PC-9 (cell line): ENCODE results near the gene XRCC3. TPM values are rescaled to one million over a fixed set of nuclear protein-coding genes. Genes with fewer than 3 reads are reported as not detected.

Source experiments
- BruUV-seq: library from RNA; stranded (reverse); fragments of 400-500 nt; replicated peaks from 2 replicates; lab custom pipeline; 2021; lab: Mats Ljungman, UMichigan
- CTCF ChIA-PET: fragments of 300-600 bp; sonication (Branson Sonifier 250); formaldehyde crosslinking; loops from one replicate; lab custom pipeline; 2022; ENCODE audit warnings: antibody characterized with exemption; lab: Charles Lee
- POLR2A ChIA-PET: fragments of 300-600 bp; sonication (Branson Sonifier 250); formaldehyde crosslinking; loops from one replicate; lab custom pipeline; 2022; ENCODE audit warnings: antibody characterized with exemption; ENCODE audit not compliant: unreplicated experiment; lab: Charles Lee
- DNase-seq, 2 experiments: peaks; one replicate each; pipeline versions ENCODE4 v3.0.0 to v3.0.0-alpha.2; 2015 to 2022; ENCODE audit warnings: mixed read lengths in 1 of 2
- H2AFZ ChIP-seq: fragments of 200-600 bp; sonication (generic); 2 replicates; pipeline ENCODE4 v1.8.1; 2017; ENCODE audit warnings: antibody characterized with exemption
- H3F3A ChIP-seq: fragments of 200-600 bp; sonication (generic); 2 replicates; pipeline ENCODE4 v1.8.1; 2017; ENCODE audit warnings: antibody characterized with exemption, mild to moderate bottlenecking, low read depth; ENCODE audit not compliant: insufficient read depth
- H3K27ac ChIP-seq: fragments of 200-600 bp; sonication (generic); 2 replicates; pipeline ENCODE4 v1.6.1; 2016; ENCODE audit warnings: mixed run types
- H3K27me3 ChIP-seq: fragments of 200-600 bp; sonication (generic); 2 replicates; pipeline ENCODE4 v1.6.1; 2016; ENCODE audit warnings: low read depth, mixed run types; ENCODE audit not compliant: insufficient read depth
- H3K36me3 ChIP-seq: fragments of 200-600 bp; sonication (generic); 2 replicates; pipeline ENCODE4 v1.6.1; 2016; ENCODE audit warnings: low read depth, mixed run types
- H3K4me1 ChIP-seq: fragments of 200-600 bp; sonication (generic); replicated peaks from 2 replicates; pipeline ENCODE4 v1.6.1; 2016; ENCODE audit warnings: mixed run types; ENCODE audit not compliant: insufficient read depth
- H3K4me2 ChIP-seq: fragments of 200-600 bp; sonication (generic); 2 replicates; pipeline ENCODE4 v1.6.1; 2017; ENCODE audit warnings: mixed run types
- H3K4me3 ChIP-seq: fragments of 200-600 bp; sonication (generic); 2 replicates; pipeline ENCODE4 v1.6.1; 2016; ENCODE audit warnings: mixed run types
- H3K79me2 ChIP-seq: fragments of 200-600 bp; sonication (generic); 2 replicates; pipeline ENCODE4 v1.6.1; 2017; ENCODE audit warnings: low read depth, mixed run types
- H3K9me2 ChIP-seq: fragments of 200-600 bp; sonication (generic); 2 replicates; pipeline ENCODE4 v1.8.1; 2017; ENCODE audit warnings: mild to moderate bottlenecking; ENCODE audit not compliant: insufficient read depth
- H3K9me3 ChIP-seq: fragments of 200-600 bp; sonication (generic); 2 replicates; pipeline ENCODE4 v1.8.1; 2016; ENCODE audit warnings: low read depth; ENCODE audit not compliant: insufficient read depth
- H4K20me1 ChIP-seq: fragments of 200-600 bp; sonication (generic); 2 replicates; pipeline ENCODE4 v1.8.1; 2017; ENCODE audit not compliant: insufficient read depth
- CTCF ChIP-seq: fragments of 200-600 bp; sonication (generic); conservative IDR thresholded peaks from 2 replicates; pipeline ENCODE4 v1.6.1; 2017; ENCODE audit warnings: mixed run types, antibody characterized with exemption, mild to moderate bottlenecking, moderate library complexity
- EZH2 ChIP-seq: fragments of 200-600 bp; sonication (generic); IDR thresholded peaks from 2 replicates; pipeline ENCODE4 v1.8.0; 2017; ENCODE audit warnings: antibody characterized with exemption, low read depth
- intact Hi-C: fragments of 100-400 bp; cut with micrococcal nuclease; formaldehyde crosslinking; loops from one replicate; pipeline ENCODE4 v1.10.0; 2022; ENCODE audit not compliant: unreplicated experiment
- total RNA-seq: library from RNA; stranded (reverse); gene quantifications from 2 replicates; pipeline ENCODE4 v1.2.3, GENCODE V29; 2021

XRCC3 gene
- total RNA-seq, 1 experiment from 2014 or later, result 65.1 TPM

DNA sequence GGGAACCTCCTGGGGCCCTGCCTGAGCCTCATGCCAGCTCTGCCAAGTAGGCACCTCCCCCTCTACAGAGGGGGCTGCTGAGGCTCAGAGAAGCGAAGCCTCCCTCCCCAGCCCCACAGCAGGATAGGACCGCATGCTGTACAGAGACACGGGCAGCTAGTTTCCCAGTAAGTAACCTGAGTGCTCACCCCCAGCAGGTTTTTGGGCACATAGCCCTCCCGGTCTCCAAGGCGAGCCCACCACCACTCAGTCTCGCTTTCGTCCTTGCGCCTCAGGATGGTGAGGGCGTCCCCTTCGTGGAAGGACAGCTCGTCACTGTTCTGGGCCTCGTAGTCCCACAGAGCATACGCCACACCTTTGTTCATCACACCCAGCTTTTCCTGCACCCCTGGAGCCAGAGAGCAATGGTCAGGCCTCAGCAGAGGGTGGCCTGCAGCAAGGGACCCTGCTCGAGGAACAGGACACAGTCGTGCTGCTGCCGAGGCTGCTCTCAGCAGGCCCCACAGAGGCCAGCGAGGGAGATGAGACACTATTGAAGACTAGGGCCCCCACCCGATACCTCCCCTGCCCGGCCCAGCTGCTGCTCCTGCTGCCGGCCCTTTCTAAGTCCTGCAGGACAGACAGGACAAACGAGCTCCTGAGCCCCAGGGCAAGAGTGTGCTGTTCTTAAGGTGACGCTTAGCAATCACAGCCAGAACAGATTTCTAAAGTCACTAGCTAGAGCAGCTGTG, 20.7 kb upstream of the XRCC3 start:
- BruUV-seq, result no TSS peak
- no peak for TF ChIP-seq CTCF
- Histone ChIP-seq H3F3A (peaks cover 23% of the 10 kb centered on the region; the same call in 1 of the 2 replicates), H3K79me2 (no peaks in the 10 kb centered on the region), H3K9me3 (no peaks in the 10 kb centered on the region), H3K36me3 (no peaks in the 10 kb centered on the region), H3K27ac (no peak overlapping the region), H3K9me2 (no peaks in the 10 kb centered on the region), H3K27me3 (no peaks in the 10 kb centered on the region), H3K4me3 (no peak overlapping the region), H4K20me1 (peaks cover 11% of the 10 kb centered on the region; the same call in 1 of the 2 replicates), H3K4me2 (peak overlapping the region; percentile 49), H2AFZ (no peak overlapping the region), H3K4me1 (peaks cover 15% of the 10 kb centered on the region)
- intact Hi-C loops, result no loop called here
- ChIA-PET CTCF (interaction anchor here (0.5 to 1.1 kb wide), 4 partner anchors 31 to 184 kb away, joined by 3 read pairs; no protein-coding TSS in a partner anchor), POLR2A (no interaction called here)
- peak; percentile 82 to 94 for DNase-seq

- Histone ChIP-seq H3K27me3 (no peaks in the 10 kb centered on the region), H3K4me2 (no peak overlapping the region), H3K9me2 (no peaks in the 10 kb centered on the region), H3F3A (peaks cover 23% of the 10 kb centered on the region; the same call in 1 of the 2 replicates), H3K4me1 (peaks cover 15% of the 10 kb centered on the region), H3K79me2 (no peaks in the 10 kb centered on the region), H3K9me3 (no peaks in the 10 kb centered on the region), H3K27ac (no peak overlapping the region), H2AFZ (no peak overlapping the region), H3K36me3 (no peaks in the 10 kb centered on the region), H3K4me3 (no peak overlapping the region), H4K20me1 (peaks cover 11% of the 10 kb centered on the region; the same call in 1 of the 2 replicates)
- DNase-seq, result no peak
- intact Hi-C loops, result no loop called here
- BruUV-seq, result no TSS peak
- TF ChIP-seq EZH2 (no peak), CTCF (no peak)
- CTCF ChIA-PET, result interaction anchor here (0.5 kb wide), 1 partner anchor 185 kb away, joined by 3 read pairs; no protein-coding TSS in a partner anchor
- POLR2A ChIA-PET, result interaction anchor here (0.6 kb wide), 1 partner anchor 20 kb away, joined by 3 read pairs; the partner anchor contains the start of genes XRCC3 and ZFYVE21
Measured at GRCh38 chr14:103735439-103735814, 20.2 kb upstream of the XRCC3 start.

DNA sequence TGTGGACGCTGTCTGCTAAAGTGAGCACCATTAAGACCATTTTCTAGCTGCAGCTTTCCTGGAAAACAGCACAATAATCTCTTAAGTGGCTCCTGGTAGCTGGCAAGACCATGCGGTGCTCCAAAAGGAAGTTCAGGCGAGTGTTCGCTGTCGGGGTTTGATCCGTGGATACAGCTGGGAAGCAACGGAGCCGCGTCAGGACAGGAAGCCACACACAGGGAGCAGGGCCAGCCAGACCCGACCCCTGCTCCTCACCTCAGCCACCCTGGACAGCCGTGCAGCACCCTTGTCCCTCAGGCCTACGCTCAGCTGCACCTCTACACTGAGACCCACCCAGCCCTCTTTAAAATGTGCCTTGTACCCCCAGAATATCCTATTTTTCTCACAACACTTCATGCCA, 19.8 kb upstream of the XRCC3 start:
- Histone ChIP-seq H4K20me1 (peaks cover 15% of the 10 kb centered on the region; the same call in 1 of the 2 replicates), H3K9me3 (no peaks in the 10 kb centered on the region), H3K4me2 (no peak overlapping the region), H3K27ac (no peak overlapping the region), H3K9me2 (no peaks in the 10 kb centered on the region), H2AFZ (no peak overlapping the region), H3K4me1 (peaks cover 15% of the 10 kb centered on the region), H3K4me3 (no peak overlapping the region), H3K79me2 (no peaks in the 10 kb centered on the region), H3K27me3 (no peaks in the 10 kb centered on the region), H3K36me3 (0 out of 2 replicates have a peak, but pooled peaks cover 2% of the 10 kb centered on the region), H3F3A (peaks cover 23% of the 10 kb centered on the region; the same call in 1 of the 2 replicates)
- POLR2A ChIA-PET, result interaction anchor here (0.6 kb wide), 1 partner anchor 19 kb away, joined by 3 read pairs; the partner anchor contains the start of genes XRCC3 and ZFYVE21
- CTCF ChIA-PET, result no interaction called here
- intact Hi-C loops, result no loop called here
- TF ChIP-seq CTCF (no peak), EZH2 (no peak)
- no peak for DNase-seq
- BruUV-seq, result no TSS peak
